Measurements from ENCODE around the gene RFT1.

RFT1 gene

GRCh38 chr3:53084310-53085001 is 45.8 kb downstream of the RFT1 start:
- DNase-seq: no peak

GRCh38 chr3:53083949-53084309 is 46.3 kb downstream of the RFT1 start:
- no peak for DNase-seq

GRCh38 chr3:53083521-53083920 is 46.7 kb downstream of the RFT1 start:
- peak; percentile 78 for DNase-seq

GRCh38 chr3:53082736-53083135 is 47.5 kb downstream of the RFT1 start:
- DNase-seq: no peak

GRCh38 chr3:53081318-53081717 is 48.9 kb downstream of the RFT1 start:
- no peak for DNase-seq

GRCh38 chr3:53080612-53081205 is 49.5 kb downstream of the RFT1 start:
- peak; percentile 27 for DNase-seq

GRCh38 chr3:53079791-53080555 is 50.3 kb downstream of the RFT1 start:
- DNase-seq: peak; percentile 34

GRCh38 chr3:53079147-53079546 is 51.1 kb downstream of the RFT1 start:
- peak; percentile 11 for DNase-seq

GRCh38 chr3:53078656-53079055 is 51.6 kb downstream of the RFT1 start:
- peak; percentile 4 for DNase-seq

- DNase-seq: peak; percentile 29
Measured at GRCh38 chr3:53077476-53078220, 52.6 kb downstream of the RFT1 start.

- no peak for DNase-seq
Measured at GRCh38 chr3:53075743-53076140, 54.5 kb downstream of the RFT1 start.

GRCh38 chr3:53074761-53075742 is 55.2 kb downstream of the RFT1 start:
- DNase-seq: peak; percentile 34

GRCh38 chr3:53074366-53074696 is 55.9 kb downstream of the RFT1 start:
- DNase-seq: peak; percentile 15

- DNase-seq: peak; percentile 36
Measured at GRCh38 chr3:53073553-53074365, 56.5 kb downstream of the RFT1 start.

GRCh38 chr3:53072653-53073552 is 57.3 kb downstream of the RFT1 start:
- DNase-seq: peak; percentile 88

- no peak for DNase-seq
Measured at GRCh38 chr3:53071882-53072431, 58.3 kb downstream of the RFT1 start.

- no peak for DNase-seq
Measured at GRCh38 chr3:53069422-53070068, 60.7 kb downstream of the RFT1 start.

- DNase-seq: no peak
Measured at GRCh38 chr3:53068176-53068575, 62.1 kb downstream of the RFT1 start.

- DNase-seq: no peak
Measured at GRCh38 chr3:53067567-53067966, 62.7 kb downstream of the RFT1 start.

Measured in right forelimb (tissue), 1 donor.